GM12873 (cell line): ENCODE data around the gene SLC25A19.

Experiments
- CTCF ChIP-seq: IDR thresholded peaks from 2 replicates; pipeline ENCODE4 v1.5.1; 2012; ENCODE audit warnings: low read depth, mild to moderate bottlenecking, moderate library complexity, low read length, control low read depth; ENCODE audit not compliant: insufficient read depth; ENCODE audit errors: missing control alignments

Gene SLC25A19

GRCh38 chr17:75325827-75326225, 36.6 kb upstream of the SLC25A19 start:
- no peak for TF ChIP-seq CTCF

- TF ChIP-seq CTCF = no peak
Observed at GRCh38 chr17:75325348-75325747, 36.1 kb upstream of the SLC25A19 start.

DNA sequence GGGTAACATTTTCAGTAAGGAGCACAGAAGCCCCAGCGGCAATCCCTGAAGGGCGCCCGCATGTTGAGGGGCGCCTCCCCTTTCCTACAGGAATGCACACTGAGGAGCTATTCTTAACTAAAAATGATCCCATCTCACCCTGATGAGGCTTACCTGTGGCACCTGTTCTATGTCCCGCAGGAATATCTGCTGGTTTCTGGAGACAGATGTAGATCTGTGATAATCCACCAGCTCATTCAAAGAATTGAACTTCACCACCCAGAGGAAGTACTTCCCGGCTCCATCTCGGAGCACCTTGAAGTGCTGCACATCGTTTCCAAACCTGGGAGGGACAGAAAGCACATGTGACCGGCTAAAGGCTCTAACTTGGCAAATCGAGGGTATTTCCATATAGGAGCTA, 32.3 kb upstream of the SLC25A19 start:
- no peak for TF ChIP-seq CTCF

DNA sequence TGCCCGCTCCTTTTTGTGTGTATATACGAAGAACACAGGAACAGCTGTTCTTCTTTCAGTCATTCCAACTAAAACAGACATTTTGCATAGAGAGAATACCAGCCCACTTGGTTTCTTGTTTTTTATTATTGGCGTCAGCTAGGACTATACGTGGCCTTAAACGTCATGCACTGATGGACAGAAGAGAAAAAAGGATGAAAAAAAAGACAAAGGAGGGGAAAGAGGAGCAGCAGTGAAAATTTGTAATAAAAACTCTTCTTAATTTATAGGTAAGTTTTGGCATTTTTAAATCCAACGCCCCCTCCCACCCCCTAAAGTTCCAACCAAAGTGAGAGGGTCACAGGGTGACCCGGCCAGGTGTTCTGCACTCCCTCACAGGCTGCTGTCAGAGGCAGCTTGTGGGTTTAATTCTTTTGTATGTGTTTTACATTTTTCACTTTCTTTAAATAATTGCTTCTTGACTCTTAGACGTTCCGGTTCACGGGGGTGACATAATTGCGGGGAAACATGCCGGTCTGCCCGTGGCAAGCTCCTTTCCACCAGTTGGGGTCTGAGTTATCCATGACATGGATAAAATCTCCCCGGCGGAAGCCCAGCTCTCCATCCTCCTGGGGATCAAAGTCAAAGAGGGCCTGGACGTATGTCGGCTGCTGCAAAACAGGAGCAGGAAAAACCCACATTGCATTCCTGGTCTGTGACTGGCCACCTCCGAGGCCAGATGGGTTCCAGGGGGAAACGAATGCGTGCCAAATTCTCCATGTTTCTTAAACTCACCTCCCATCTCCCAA, 30.9 kb upstream of the SLC25A19 start:
- no peak for TF ChIP-seq CTCF

GRCh38 chr17:75318615-75319222, 29.5 kb upstream of the SLC25A19 start:
- TF ChIP-seq CTCF = no peak

- no peak for TF ChIP-seq CTCF
Observed at GRCh38 chr17:75318211-75318610, 29.0 kb upstream of the SLC25A19 start.

- no peak for TF ChIP-seq CTCF
Observed at GRCh38 chr17:75317671-75318070, 28.4 kb upstream of the SLC25A19 start.
